HG02763 (cell line): Measurements from ENCODE around the gene KCNK4.

Experiments
- ATAC-seq: cut with Tn5 transposase; IDR thresholded peaks from one replicate; pipeline ENCODE4 v1.9.1; 2021; ENCODE audit warnings: mild to moderate bottlenecking, moderate library complexity; ENCODE audit not compliant: unreplicated experiment

KCNK4 gene

GRCh38 chr11:64342869-64343745 is 52.0 kb downstream of the KCNK4 start:
- no peak for ATAC-seq

- ATAC-seq = no peak
Observed at GRCh38 chr11:64343767-64344559, 52.9 kb downstream of the KCNK4 start.

GRCh38 chr11:64344787-64345186 is 53.7 kb downstream of the KCNK4 start:
- no peak for ATAC-seq

GRCh38 chr11:64347193-64347867 is 56.2 kb downstream of the KCNK4 start:
- no peak for ATAC-seq

GRCh38 chr11:64348383-64349024 is 57.4 kb downstream of the KCNK4 start:
- no peak for ATAC-seq

GRCh38 chr11:64349025-64349387 is 57.9 kb downstream of the KCNK4 start:
- ATAC-seq = no peak

GRCh38 chr11:64349404-64349803 is 58.3 kb downstream of the KCNK4 start:
- no peak for ATAC-seq
